A673 (cell line): ENCODE data around the gene PHF14.

Experiments
- EZH2 ChIP-seq: fragments of 200-600 bp; sonication (generic); IDR thresholded peaks from 2 replicates; pipeline ENCODE4 v1.6.1; 2017; ENCODE audit warnings: borderline replicate concordance, low read depth, mild to moderate bottlenecking, mixed read lengths, antibody characterized with exemption, low read length; ENCODE audit not compliant: poor library complexity, severe bottlenecking
- TF ChIP-seq, protein P1 (sequence below): fragments of 300-800, 200-600 bp; sonication (generic); conservative IDR thresholded peaks from 2 replicates; pipeline ENCODE4 v1.5.1; 2017; ENCODE audit warnings: low read depth, mild to moderate bottlenecking, antibody characterized with exemption, low read length, moderate library complexity, mixed read lengths

DNA sequence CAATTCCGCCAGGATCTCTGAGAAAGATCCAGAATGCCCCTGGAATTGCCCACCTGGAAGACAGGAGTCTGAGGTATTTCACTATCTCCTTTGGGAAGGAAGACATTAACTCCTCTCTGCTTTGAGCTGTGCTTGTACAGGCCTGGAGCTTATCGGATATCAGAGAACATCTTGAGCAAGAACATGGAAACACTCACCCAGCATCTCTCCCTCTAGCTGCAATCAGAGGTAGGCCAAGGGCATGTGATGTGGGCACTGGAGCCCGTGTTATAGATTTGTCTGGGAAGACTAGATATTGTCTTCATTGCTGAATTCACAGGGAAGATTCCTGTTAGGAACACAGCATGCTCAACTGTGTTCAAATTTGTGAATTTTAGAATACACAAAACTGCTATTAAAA lies 233.9 kb downstream of the PHF14 start:
- TF ChIP-seq, protein P1, sequence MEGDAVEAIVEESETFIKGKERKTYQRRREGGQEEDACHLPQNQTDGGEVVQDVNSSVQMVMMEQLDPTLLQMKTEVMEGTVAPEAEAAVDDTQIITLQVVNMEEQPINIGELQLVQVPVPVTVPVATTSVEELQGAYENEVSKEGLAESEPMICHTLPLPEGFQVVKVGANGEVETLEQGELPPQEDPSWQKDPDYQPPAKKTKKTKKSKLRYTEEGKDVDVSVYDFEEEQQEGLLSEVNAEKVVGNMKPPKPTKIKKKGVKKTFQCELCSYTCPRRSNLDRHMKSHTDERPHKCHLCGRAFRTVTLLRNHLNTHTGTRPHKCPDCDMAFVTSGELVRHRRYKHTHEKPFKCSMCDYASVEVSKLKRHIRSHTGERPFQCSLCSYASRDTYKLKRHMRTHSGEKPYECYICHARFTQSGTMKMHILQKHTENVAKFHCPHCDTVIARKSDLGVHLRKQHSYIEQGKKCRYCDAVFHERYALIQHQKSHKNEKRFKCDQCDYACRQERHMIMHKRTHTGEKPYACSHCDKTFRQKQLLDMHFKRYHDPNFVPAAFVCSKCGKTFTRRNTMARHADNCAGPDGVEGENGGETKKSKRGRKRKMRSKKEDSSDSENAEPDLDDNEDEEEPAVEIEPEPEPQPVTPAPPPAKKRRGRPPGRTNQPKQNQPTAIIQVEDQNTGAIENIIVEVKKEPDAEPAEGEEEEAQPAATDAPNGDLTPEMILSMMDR, result no peak
- TF ChIP-seq EZH2, result no peak
